ENCODE results near the gene SRC. TPM values are rescaled to one million over a fixed set of nuclear protein-coding genes. Genes with fewer than 3 reads are reported as not detected.

The SRC gene
- total RNA-seq, 2 donors from 2014 or later, result 5.4 to 8.3 TPM

DNA sequence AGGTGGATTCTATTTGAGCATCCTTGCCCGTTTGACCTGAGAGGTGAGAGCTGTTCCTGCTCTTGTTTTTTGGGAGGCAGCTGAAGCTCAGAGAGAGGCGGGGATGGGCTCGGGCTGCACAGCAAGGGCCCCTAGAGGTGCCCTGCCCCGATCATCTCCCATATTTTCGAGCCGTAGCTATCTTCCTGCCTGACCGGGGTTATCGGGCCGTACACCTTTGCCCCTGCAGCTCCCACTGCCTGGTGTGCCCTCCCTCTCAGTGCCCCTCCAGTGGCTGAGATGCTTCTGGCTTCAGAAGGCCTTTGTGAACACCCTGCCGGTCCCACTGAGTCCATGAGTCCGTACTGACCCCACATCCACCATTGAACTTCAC lies 6.7 kb downstream of the SRC start:
- H3K36me3 Mint-ChIP-seq, result no peaks in the 10 kb centered on the region
- peak in 1 of 2 donors; percentile 38 for DNase-seq (ENCODE audit: low spot score in 2 of 2)
- H3K9me3 Mint-ChIP-seq, result no peaks in the 10 kb centered on the region
- ATAC-seq, result no peak
- H3K27ac Mint-ChIP-seq, result no peak overlapping the region

GRCh38 chr20:37353285-37353849 lies 7.4 kb downstream of the SRC start:
- H3K9me3 Mint-ChIP-seq, result no peaks in the 10 kb centered on the region
- no peaks in the 10 kb centered on the region for H3K36me3 Mint-ChIP-seq
- no peak overlapping the region for H3K27ac Mint-ChIP-seq
- no peak for ATAC-seq
- peak in 1 of 2 donors; percentile 46 for DNase-seq (ENCODE audit: low spot score in 2 of 2)

GRCh38 chr20:37354210-37355195 lies 8.6 kb downstream of the SRC start:
- Mint-ChIP-seq H3K27ac (no peak overlapping the region), H3K36me3 (no peaks in the 10 kb centered on the region), H3K9me3 (no peaks in the 10 kb centered on the region)
- DNase-seq (ENCODE audit: low spot score in 2 of 2) (peak in 1 of 2 donors; percentile 43), ATAC-seq (no peak)

GRCh38 chr20:37355252-37356180 lies 9.6 kb downstream of the SRC start:
- DNase-seq (ENCODE audit: low spot score in 2 of 2) (peak in 1 of 2 donors; percentile 35), ATAC-seq (no peak)
- peak overlapping the region in 1 of 2 donors; percentile 10 for H3K27ac Mint-ChIP-seq
- H3K36me3 Mint-ChIP-seq, result no peaks in the 10 kb centered on the region
- H3K9me3 Mint-ChIP-seq, result no peaks in the 10 kb centered on the region

DNA sequence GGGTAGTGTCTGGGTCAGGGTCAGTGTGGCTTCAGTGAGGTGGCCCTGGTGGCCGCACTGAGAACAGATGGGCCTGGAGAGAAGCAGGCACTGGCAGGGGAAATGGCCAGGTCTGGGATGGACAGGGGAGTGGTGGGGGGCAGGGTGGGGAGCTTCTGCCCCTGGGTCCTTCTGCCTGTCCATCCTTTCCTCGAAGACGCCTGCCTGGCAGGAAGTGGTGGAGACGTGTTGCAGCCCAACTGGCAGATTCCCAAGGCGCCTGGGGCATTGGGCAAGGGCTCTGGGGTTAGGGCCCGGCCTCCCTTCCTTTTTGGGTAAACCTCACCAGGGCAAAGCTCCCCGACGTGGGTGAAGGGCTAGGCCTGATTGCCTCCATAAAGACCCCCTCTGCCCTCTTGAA lies 10.4 kb downstream of the SRC start:
- peak overlapping the region in 1 of 2 donors; percentile 65 for H3K27ac Mint-ChIP-seq
- ATAC-seq, result no peak
- no peaks in the 10 kb centered on the region for H3K9me3 Mint-ChIP-seq
- peak in 1 of 2 donors; percentile 45 for DNase-seq (ENCODE audit: low spot score in 2 of 2)
- no peaks in the 10 kb centered on the region for H3K36me3 Mint-ChIP-seq

DNA sequence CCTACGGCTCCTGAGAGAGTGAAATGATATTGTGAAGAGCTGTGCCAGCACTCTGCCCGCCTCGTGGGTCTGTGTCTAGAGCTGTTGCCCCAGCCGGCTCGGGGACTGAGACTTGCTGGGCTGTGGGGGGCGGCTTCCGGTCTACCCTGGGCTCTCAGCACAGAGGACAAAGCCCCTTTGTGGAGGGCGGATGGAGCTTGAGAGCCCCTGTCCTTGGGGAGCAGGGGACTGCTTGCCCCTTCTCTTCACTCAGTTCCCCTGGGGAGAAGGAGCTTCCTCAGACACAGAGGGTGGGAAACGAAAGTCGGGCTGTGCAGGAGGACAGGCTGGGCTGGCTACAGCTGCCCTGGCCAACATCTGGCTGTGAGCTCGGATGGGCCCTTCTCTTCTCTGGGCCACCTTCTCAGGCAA lies 11.0 kb downstream of the SRC start:
- H3K36me3 Mint-ChIP-seq, result no peaks in the 10 kb centered on the region
- ATAC-seq (no peak), DNase-seq (ENCODE audit: low spot score in 2 of 2) (peak in 1 of 2 donors; percentile 31)
- H3K9me3 Mint-ChIP-seq, result no peaks in the 10 kb centered on the region
- H3K27ac Mint-ChIP-seq, result peak overlapping the region; percentile 7 to 11

- no peak for ATAC-seq
- Mint-ChIP-seq H3K36me3 (no peaks in the 10 kb centered on the region), H3K27ac (peak overlapping the region in 1 of 2 donors; percentile 7), H3K9me3 (no peaks in the 10 kb centered on the region)
- peak in 1 of 2 donors; percentile 42 for DNase-seq (ENCODE audit: low spot score in 2 of 2)
Observed at GRCh38 chr20:37357481-37358365, 11.8 kb downstream of the SRC start.

DNA sequence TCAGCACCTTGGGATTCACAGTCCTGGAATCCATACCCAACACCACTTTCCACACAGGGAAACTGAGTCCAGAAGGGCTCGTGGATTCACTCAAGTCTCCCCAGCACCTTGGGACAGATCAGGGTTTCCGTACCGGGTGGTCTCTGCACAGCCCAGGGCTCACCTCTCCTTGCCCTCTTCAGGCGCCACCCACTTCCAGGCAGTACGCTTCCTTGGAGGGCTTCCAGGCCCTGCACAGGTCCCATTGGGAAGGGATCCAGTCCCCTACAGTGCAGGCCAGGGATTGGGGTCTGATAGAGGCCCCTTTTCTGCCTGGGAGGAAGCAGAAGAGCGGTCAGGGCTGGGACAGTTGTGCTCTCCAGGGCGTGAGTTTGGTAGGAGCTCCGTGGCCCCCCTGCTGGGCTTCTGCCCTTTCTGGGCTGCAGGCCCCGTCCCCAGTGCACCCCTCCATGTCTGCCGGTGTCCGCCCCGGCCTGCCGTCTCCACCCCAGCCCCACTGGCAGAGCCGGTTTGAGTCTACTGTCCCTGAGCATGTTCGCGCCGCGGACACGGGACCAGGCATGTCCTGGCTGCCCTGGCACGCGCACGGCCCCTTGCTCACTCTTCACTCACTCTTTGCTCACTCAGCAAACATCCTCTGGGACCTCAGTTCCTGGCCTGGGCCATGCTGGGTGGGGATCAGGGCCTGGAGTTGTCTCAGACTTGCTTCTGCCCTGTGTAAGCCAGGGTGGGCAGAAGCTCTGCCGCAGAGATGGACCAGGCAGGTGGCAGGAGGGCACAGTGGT lies 12.6 kb downstream of the SRC start:
- H3K27ac Mint-ChIP-seq, result peak overlapping the region in 1 of 2 donors; percentile 47
- DNase-seq (ENCODE audit: low spot score in 2 of 2) (peak in 1 of 2 donors; percentile 51), ATAC-seq (no peak)
- H3K9me3 Mint-ChIP-seq, result no peaks in the 10 kb centered on the region
- no peaks in the 10 kb centered on the region for H3K36me3 Mint-ChIP-seq

DNA sequence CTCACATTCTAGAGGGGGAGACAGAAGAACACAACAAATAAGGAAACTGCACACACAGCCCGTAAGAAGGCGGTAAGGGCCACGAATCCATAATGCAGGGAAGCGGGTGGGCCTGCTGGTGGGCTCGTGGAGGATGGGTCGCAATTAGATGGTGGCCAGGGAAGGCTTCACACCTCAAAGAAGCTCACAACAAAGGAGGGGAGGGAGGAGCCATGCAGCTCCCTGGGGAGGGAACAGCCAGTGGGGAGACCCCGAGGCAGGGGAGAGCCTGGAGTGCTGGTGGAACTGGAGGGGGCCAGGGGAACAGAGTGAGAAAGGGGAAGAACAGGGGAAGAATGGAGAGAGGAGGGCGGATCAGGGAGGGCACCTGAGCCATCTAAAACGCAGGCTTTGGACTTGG lies 13.4 kb downstream of the SRC start:
- H3K9me3 Mint-ChIP-seq, result no peaks in the 10 kb centered on the region
- no peak for ATAC-seq
- no peak overlapping the region for H3K27ac Mint-ChIP-seq
- H3K36me3 Mint-ChIP-seq, result no peaks in the 10 kb centered on the region
- DNase-seq (ENCODE audit: low spot score in 2 of 2), result peak in 1 of 2 donors; percentile 31

GRCh38 chr20:37359836-37360235 lies 13.9 kb downstream of the SRC start:
- H3K9me3 Mint-ChIP-seq, result no peaks in the 10 kb centered on the region
- DNase-seq (ENCODE audit: low spot score in 2 of 2) (no peak), ATAC-seq (no peak)
- no peaks in the 10 kb centered on the region for H3K36me3 Mint-ChIP-seq
- H3K27ac Mint-ChIP-seq, result no peak overlapping the region

GRCh38 chr20:37360391-37361115 lies 14.6 kb downstream of the SRC start:
- DNase-seq (ENCODE audit: low spot score in 2 of 2), result peak in 1 of 2 donors; percentile 3
- no peaks in the 10 kb centered on the region for H3K36me3 Mint-ChIP-seq
- no peaks in the 10 kb centered on the region for H3K9me3 Mint-ChIP-seq
- H3K27ac Mint-ChIP-seq, result no peak overlapping the region
- no peak for ATAC-seq

DNA sequence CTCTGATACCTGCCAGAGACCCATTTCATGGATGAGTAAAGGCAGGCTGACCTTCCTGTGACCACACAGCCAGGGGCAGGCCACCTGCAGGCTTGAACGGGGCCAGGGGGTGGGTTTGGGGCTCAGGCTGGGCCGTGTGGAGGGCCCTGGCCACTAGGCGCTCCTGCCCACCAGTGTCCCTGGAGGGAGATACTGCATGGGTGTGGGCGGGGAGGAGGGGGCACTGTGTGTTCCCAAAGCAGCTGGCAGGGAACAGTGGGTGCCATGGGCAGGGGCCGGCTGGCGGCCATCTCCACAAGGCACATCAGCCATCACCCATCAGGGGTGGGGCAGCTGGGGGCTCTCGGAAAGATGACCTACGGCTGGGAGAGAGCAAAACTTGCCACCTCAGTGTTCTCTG lies 15.4 kb downstream of the SRC start:
- Mint-ChIP-seq H3K36me3 (peaks cover 0 to 2% of the 10 kb centered on the region in 2 donors), H3K9me3 (no peaks in the 10 kb centered on the region), H3K27ac (no peak overlapping the region)
- DNase-seq (ENCODE audit: low spot score in 2 of 2), result peak in 1 of 2 donors; percentile 54
- ATAC-seq, result no peak

GRCh38 chr20:37362231-37362792 lies 16.4 kb downstream of the SRC start:
- ATAC-seq, result no peak
- H3K36me3 Mint-ChIP-seq, result peaks cover 0 to 6% of the 10 kb centered on the region in 2 donors
- no peaks in the 10 kb centered on the region for H3K9me3 Mint-ChIP-seq
- peak overlapping the region in 1 of 2 donors; percentile 44 for H3K27ac Mint-ChIP-seq
- peak in 1 of 2 donors; percentile 44 for DNase-seq (ENCODE audit: low spot score in 2 of 2)

DNA sequence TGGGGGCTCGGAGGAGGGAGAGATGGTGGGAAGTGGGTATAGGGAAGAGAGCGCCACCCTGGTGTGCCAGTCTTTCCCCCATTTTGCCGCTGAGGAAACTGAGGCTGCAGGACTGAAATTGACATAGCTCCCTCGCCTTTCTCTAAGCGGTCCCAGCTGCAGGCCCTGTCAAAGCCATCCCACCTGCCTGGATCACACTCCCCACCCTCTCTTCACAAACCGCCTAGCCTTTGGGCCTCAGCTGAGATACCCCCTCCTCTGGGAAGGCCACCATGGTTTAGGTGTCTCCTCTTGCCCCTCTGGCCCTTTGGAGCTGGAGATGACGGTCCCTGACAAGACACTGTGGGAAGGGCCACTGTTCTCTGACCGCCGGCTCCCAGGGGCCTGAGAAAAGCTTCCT lies 16.9 kb downstream of the SRC start:
- H3K9me3 Mint-ChIP-seq, result no peaks in the 10 kb centered on the region
- H3K27ac Mint-ChIP-seq, result no peak overlapping the region
- DNase-seq (ENCODE audit: low spot score in 2 of 2), result no peak
- ATAC-seq, result no peak
- H3K36me3 Mint-ChIP-seq, result peaks cover 0 to 6% of the 10 kb centered on the region in 2 donors
